Mesendoderm (in vitro differentiated cells): ENCODE results near the gene ASIC1.

ENCODE experiments used
- DNase-seq: peaks from one replicate; pipeline ENCODE4 v3.0.0; 2013
- H2AK5ac ChIP-seq: 2 replicates; pipeline ENCODE4 v1.6.1; 2013; ENCODE audit warnings: low read length, inconsistent platforms
- H2BK120ac ChIP-seq: 2 replicates; pipeline ENCODE4 v1.6.1; 2013; ENCODE audit warnings: low read depth, mild to moderate bottlenecking, low read length, moderate library complexity, mixed read lengths
- H2BK15ac ChIP-seq: replicated peaks from 2 replicates; pipeline ENCODE4 v1.6.1; 2013; ENCODE audit warnings: low read depth, mild to moderate bottlenecking, moderate library complexity
- H2BK5ac ChIP-seq: 2 replicates; pipeline ENCODE4 v1.6.1; 2013; ENCODE audit warnings: low read length, inconsistent platforms
- H3K18ac ChIP-seq: 2 replicates; pipeline ENCODE4 v1.6.1; 2013; ENCODE audit warnings: mild to moderate bottlenecking, low read length, mixed read lengths
- H3K23ac ChIP-seq: one replicate; pipeline ENCODE4 v1.6.1; 2013; ENCODE audit warnings: low read length
- H3K27ac ChIP-seq: 2 replicates; pipeline ENCODE4 v1.5.1; 2013; ENCODE audit warnings: low read depth, mild to moderate bottlenecking, inconsistent platforms, low read length, moderate library complexity
- H3K27me3 ChIP-seq: 2 replicates; pipeline ENCODE4 v1.6.1; 2013; ENCODE audit warnings: low read length, control low read depth, mild to moderate bottlenecking, inconsistent platforms; ENCODE audit not compliant: insufficient read depth, poor library complexity
- H3K36me3 ChIP-seq: 2 replicates; pipeline ENCODE4 v1.6.1; 2013; ENCODE audit warnings: low read length, inconsistent platforms; ENCODE audit not compliant: control insufficient read depth, insufficient read depth
- H3K4ac ChIP-seq: one replicate; pipeline ENCODE4 v1.6.1; 2013; ENCODE audit warnings: low read depth, mild to moderate bottlenecking, low read length, moderate library complexity
- H3K4me1 ChIP-seq: 2 replicates; pipeline ENCODE4 v1.6.1; 2013; ENCODE audit warnings: low read depth, low read length, inconsistent platforms; ENCODE audit not compliant: control insufficient read depth
- H3K4me2 ChIP-seq: 2 replicates; pipeline ENCODE4 v1.6.1; 2013; ENCODE audit warnings: low read length
- H3K4me3 ChIP-seq: 2 replicates; pipeline ENCODE4 v1.5.1; 2013; ENCODE audit warnings: mild to moderate bottlenecking, low read length
- H3K56ac ChIP-seq: one replicate; pipeline ENCODE4 v1.6.1; 2013; ENCODE audit warnings: low read length
- H3K79me1 ChIP-seq: 2 replicates; pipeline ENCODE4 v1.6.1; 2013; ENCODE audit warnings: low read length, inconsistent platforms
- H3K79me2 ChIP-seq: 2 replicates; pipeline ENCODE4 v1.6.1; 2013; ENCODE audit warnings: mild to moderate bottlenecking, low read length; ENCODE audit not compliant: control insufficient read depth, insufficient read depth
- H3K9ac ChIP-seq: 2 replicates; pipeline ENCODE4 v1.6.1; 2013; ENCODE audit warnings: low read length, inconsistent platforms
- H4K5ac ChIP-seq: one replicate; pipeline ENCODE4 v1.6.1; 2013; ENCODE audit warnings: low read length
- H4K8ac ChIP-seq: one replicate; pipeline ENCODE4 v1.6.1; 2013; ENCODE audit warnings: low read depth, mild to moderate bottlenecking, control low read depth, low read length, moderate library complexity
- WGBS: extraction: QIAGEN DNeasy Blood & Tissue Kit; methylation state at CpG from one replicate; pipeline ENCODE4 v1.1.7; 2013; ENCODE audit warnings: low lambda C conversion rate, missing lambda C conversion rate; ENCODE audit not compliant: insufficient coverage; ENCODE audit errors: extremely low coverage; 5-methylcytosine and 5-hydroxymethylcytosine counted together

The ASIC1 gene

DNA sequence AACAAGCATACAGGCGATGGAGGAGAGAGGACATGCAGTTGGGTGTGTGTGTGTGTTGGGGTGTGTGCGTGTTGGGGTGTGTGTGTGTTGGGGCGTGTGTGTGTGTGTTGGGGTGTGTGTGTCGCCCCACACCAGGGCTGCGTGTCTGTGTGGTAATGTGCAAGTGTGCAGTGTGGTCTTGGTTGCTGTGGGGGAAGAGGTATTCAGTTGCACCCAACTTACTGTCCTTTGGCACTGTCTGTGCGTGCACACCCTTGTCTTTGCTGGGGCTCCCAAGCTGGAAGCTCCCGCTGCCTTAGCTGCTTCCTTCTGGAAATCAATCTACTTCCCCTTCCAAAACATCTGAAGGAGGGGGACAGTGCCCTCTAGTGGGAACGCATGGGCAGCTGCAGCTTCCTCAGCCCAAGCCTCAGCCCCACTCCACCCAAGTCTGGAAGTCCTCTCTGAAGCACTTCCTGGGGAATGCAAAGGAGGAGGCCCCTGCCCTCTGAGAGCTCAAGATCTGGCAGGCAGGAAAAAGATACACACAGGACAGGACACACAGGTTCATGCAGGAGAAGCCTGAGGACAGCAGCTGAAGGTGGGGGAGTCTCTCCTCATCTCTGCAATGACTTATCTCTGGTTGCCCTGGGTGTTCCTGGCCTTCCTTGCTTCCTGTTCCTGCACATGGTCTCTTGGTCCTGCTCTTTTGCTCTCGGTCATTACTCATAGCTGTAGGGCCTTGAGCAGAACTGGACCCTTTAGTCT is 13.1 kb downstream of the ASIC1 start:
- no peak overlapping the region for H3K4ac ChIP-seq
- peaks cover 3% of the 10 kb centered on the region for H3K4me1 ChIP-seq
- no peak overlapping the region for H3K23ac ChIP-seq
- DNase-seq: peak; percentile 92
- H2BK15ac ChIP-seq: no peak overlapping the region
- no peak overlapping the region for H4K8ac ChIP-seq
- no peak overlapping the region for H3K9ac ChIP-seq
- no peak overlapping the region for H2BK5ac ChIP-seq
- no peaks in the 10 kb centered on the region for H3K79me2 ChIP-seq
- WGBS: no CpG with 5 or more reads among the region's 9 CpGs
- H2AK5ac ChIP-seq: no peak overlapping the region
- H3K27me3 ChIP-seq: no peaks in the 10 kb centered on the region
- no peak overlapping the region for H3K4me3 ChIP-seq
- H3K56ac ChIP-seq: peak overlapping the region; percentile 52
- H3K36me3 ChIP-seq: no peaks in the 10 kb centered on the region
- H3K4me2 ChIP-seq: no peak overlapping the region
- no peak overlapping the region for H3K18ac ChIP-seq
- no peaks in the 10 kb centered on the region for H3K79me1 ChIP-seq
- H3K27ac ChIP-seq: no peak overlapping the region
- no peak overlapping the region for H2BK120ac ChIP-seq
- H4K5ac ChIP-seq: no peak overlapping the region

DNA sequence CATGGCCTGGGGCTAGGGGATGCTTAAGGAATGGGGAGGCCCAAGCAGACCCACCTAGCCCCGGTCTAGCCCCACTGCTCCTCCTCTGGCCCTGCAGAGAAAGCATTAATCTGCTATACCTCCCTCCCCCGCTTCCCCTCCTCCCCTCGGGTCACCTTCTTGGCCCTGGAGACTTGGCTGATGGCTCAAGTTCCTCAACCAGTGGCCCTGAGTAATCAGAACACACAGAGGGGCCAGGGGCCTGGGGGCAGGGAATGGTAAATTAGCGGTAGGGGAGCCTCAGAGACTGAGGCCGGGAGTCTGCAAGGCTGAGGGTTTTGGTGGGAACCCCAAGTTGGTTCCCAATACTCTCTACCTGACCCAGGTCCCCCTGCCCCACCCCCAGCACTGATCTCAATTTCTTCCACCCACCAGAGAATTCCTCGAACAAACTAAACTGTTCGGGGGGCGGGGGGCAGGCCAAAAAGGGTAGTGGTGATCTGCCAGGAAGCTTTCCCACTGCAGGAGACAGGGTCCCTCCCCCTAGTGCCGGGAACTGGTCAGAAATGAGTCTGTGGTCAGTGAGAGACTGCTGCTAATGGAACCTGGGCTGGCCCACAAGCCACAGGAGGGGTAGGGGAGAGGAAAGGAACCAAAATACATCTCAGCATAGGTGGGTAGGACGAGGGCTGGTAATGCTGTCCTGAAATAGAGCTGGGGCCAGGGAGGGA is 15.0 kb downstream of the ASIC1 start:
- no peak overlapping the region for H3K9ac ChIP-seq
- H3K18ac ChIP-seq: no peak overlapping the region
- no peak overlapping the region for H4K8ac ChIP-seq
- H3K4me1 ChIP-seq: peaks cover 3% of the 10 kb centered on the region
- H3K4me2 ChIP-seq: no peak overlapping the region
- no peaks in the 10 kb centered on the region for H3K36me3 ChIP-seq
- H3K79me2 ChIP-seq: no peaks in the 10 kb centered on the region
- no peak overlapping the region for H2BK120ac ChIP-seq
- H2AK5ac ChIP-seq: no peak overlapping the region
- no peak overlapping the region for H3K23ac ChIP-seq
- DNase-seq: peak; percentile 45
- no peak overlapping the region for H3K4ac ChIP-seq
- no peaks in the 10 kb centered on the region for H3K79me1 ChIP-seq
- H3K27me3 ChIP-seq: no peaks in the 10 kb centered on the region
- H4K5ac ChIP-seq: no peak overlapping the region
- H3K27ac ChIP-seq: no peak overlapping the region
- WGBS: no CpG with 5 or more reads among the region's 10 CpGs
- no peak overlapping the region for H2BK5ac ChIP-seq
- peak overlapping the region; percentile 35 for H3K56ac ChIP-seq
- H3K4me3 ChIP-seq: no peak overlapping the region
- no peak overlapping the region for H2BK15ac ChIP-seq

DNA sequence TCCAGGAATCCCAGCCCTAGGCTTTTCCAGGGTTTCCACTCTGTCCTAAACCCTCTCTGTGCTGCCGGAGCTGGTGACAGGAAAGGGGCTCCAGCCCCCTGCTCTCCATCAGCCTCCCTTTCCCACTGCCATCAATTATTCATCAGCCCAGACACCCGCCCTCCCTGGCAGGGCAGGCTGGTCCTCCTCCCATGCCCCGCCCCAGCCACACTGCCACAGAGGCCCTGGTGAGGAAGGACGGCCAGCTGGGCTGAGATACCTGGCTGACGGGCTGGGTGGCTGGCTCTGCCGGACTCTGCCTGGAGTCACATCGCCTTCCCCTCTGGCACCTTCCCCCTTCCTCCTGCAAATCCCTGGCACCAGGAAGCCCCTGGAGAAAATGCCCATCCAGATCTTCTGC is 15.8 kb downstream of the ASIC1 start:
- Histone ChIP-seq H2BK15ac (no peak overlapping the region), H3K27ac (no peak overlapping the region), H3K4me3 (no peak overlapping the region), H3K36me3 (no peaks in the 10 kb centered on the region), H3K4me2 (no peak overlapping the region), H3K27me3 (no peaks in the 10 kb centered on the region), H3K4ac (no peak overlapping the region), H3K56ac (no peak overlapping the region), H3K79me1 (no peaks in the 10 kb centered on the region), H4K8ac (no peak overlapping the region), H3K4me1 (peaks cover 3% of the 10 kb centered on the region), H3K9ac (no peak overlapping the region), H2AK5ac (no peak overlapping the region), H3K23ac (no peak overlapping the region), H2BK120ac (no peak overlapping the region), H3K18ac (no peak overlapping the region), H2BK5ac (no peak overlapping the region), H4K5ac (no peak overlapping the region), H3K79me2 (no peaks in the 10 kb centered on the region)
- no peak for DNase-seq
- no CpG with 5 or more reads among the region's 7 CpGs for WGBS

DNA sequence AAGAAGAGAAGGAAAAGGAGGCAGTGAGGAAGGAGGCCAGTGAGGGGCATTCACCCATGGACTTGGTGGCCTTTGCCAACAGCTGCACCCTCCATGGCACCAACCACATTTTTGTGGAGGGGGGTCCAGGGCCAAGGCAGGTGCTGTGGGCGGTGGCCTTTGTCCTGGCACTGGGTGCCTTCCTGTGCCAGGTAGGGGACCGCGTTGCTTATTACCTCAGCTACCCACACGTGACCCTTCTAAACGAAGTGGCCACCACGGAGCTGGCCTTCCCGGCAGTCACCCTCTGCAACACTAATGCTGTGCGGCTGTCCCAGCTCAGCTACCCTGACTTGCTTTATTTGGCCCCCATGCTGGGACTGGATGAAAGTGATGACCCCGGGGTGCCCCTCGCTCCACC is 16.3 kb downstream of the ASIC1 start:
- no peaks in the 10 kb centered on the region for H3K27me3 ChIP-seq
- H3K56ac ChIP-seq: no peak overlapping the region
- H3K18ac ChIP-seq: no peak overlapping the region
- no peaks in the 10 kb centered on the region for H3K36me3 ChIP-seq
- H3K27ac ChIP-seq: no peak overlapping the region
- no peak for DNase-seq
- no peak overlapping the region for H3K4me2 ChIP-seq
- H3K23ac ChIP-seq: no peak overlapping the region
- no peak overlapping the region for H2BK120ac ChIP-seq
- H3K9ac ChIP-seq: no peak overlapping the region
- H2BK5ac ChIP-seq: no peak overlapping the region
- no peak overlapping the region for H2AK5ac ChIP-seq
- H4K8ac ChIP-seq: no peak overlapping the region
- no peak overlapping the region for H2BK15ac ChIP-seq
- H3K4me3 ChIP-seq: no peak overlapping the region
- H4K5ac ChIP-seq: no peak overlapping the region
- H3K79me1 ChIP-seq: no peaks in the 10 kb centered on the region
- no peaks in the 10 kb centered on the region for H3K79me2 ChIP-seq
- no CpG with 5 or more reads among the region's 10 CpGs for WGBS
- peaks cover 3% of the 10 kb centered on the region for H3K4me1 ChIP-seq
- no peak overlapping the region for H3K4ac ChIP-seq

DNA sequence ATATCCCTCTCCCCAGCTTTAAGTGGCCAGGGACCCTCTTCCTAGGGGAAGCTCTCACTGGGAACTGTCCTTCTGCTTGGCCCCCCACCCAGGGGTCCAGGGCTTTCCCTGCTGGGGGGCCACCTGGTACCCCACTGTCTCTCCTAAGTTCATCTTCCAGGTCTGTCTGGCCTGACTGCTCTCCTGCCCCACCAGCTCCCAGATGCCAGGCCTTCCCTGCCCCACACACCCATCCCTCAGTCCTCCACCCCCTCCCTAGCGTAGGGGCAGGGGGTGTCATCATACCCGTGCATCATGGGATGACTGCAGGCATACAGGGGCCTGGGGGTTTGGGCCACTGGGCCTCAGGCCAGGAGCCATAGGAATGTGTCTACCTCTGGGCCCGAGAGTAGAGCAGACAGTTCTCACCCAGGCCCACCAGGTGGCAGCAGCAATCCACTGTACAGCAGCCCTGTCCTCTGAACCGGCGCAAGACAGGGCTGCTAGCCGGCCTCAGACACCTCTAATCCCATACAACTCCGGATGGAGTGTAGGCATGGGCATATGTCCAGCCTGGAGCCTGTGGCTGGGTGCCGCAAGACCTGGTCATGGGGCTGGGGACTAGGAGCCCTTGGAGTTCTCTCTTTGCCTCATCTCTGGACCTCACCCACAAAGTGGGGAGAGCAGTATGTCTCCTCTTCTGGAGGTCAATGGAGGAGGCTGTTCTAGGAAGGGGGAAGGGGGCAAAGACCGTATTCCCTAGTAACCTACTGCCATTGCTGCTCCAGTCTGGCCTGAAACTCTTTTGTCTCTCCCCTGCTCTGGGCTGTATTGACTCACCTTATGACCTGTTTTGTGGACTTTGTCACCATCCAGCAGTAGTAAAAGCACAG is 17.8 kb downstream of the ASIC1 start:
- Histone ChIP-seq H3K23ac (no peak overlapping the region), H3K79me1 (no peaks in the 10 kb centered on the region), H3K27ac (no peak overlapping the region), H3K36me3 (no peaks in the 10 kb centered on the region), H3K4ac (no peak overlapping the region), H2BK120ac (no peak overlapping the region), H3K4me2 (no peak overlapping the region), H3K9ac (no peak overlapping the region), H3K18ac (no peak overlapping the region), H3K27me3 (no peaks in the 10 kb centered on the region), H2AK5ac (no peak overlapping the region), H3K4me3 (no peak overlapping the region), H4K5ac (no peak overlapping the region), H3K4me1 (peaks cover 3% of the 10 kb centered on the region), H2BK15ac (no peak overlapping the region), H4K8ac (no peak overlapping the region), H3K56ac (no peak overlapping the region), H2BK5ac (no peak overlapping the region), H3K79me2 (no peaks in the 10 kb centered on the region)
- WGBS: no CpG with 5 or more reads among the region's 9 CpGs
- peak; percentile 91 for DNase-seq
